HepG2 (cell line): ENCODE results near the gene CAVIN1. TPM values are rescaled to one million over a fixed set of nuclear protein-coding genes. Genes with fewer than 3 reads are reported as not detected.

Experiments used
- ATAC-seq: fragments of 200-7000 bp; cut with Tn5 transposase; 3 replicates; pipeline ENCODE4 v1.9.1; 2020; ENCODE audit warnings: mild to moderate bottlenecking, moderate library complexity
- BruUV-seq: library from RNA; stranded (reverse); fragments of 400-500 nt; replicated peaks from 2 replicates; lab custom pipeline; 2021; lab: Mats Ljungman, UMichigan
- CTCF ChIA-PET: fragments of 300-600 bp; formaldehyde crosslinking; extraction: SDS; loops from one replicate; lab custom pipeline; 2021; ENCODE audit warnings: low total read pairs, inconsistent platforms, low intra/inter-chr PET ratio; lab: Yijun Ruan, JAX
- POLR2A ChIA-PET: fragments of 350-600 bp; sonication (Branson Sonifier 250); formaldehyde crosslinking; loops from one replicate; lab custom pipeline; 2020; ENCODE audit warnings: antibody characterized with exemption, inconsistent platforms; lab: Yijun Ruan, JAX
- DNase-seq: peaks from one replicate; pipeline ENCODE4 v3.0.0-alpha.2; 2015; ENCODE audit warnings: low spot score
- FAIRE-seq: peaks from 3 replicates; lab custom pipeline; 2011; peaks lifted over from hg19 to GRCh38; lab: Jason Lieb, UNC
- H2AFZ ChIP-seq: one replicate; pipeline ENCODE4 v1.6.1; 2011; ENCODE audit warnings: low read length, inconsistent platforms
- H3K27ac ChIP-seq: fragments of 300-600 bp; 3 replicates; pipeline ENCODE4 v1.8.0; 2011; ENCODE audit warnings: mixed run types, mild to moderate bottlenecking, mixed read lengths, low read length, inconsistent platforms; ENCODE audit not compliant: insufficient read depth; ENCODE audit errors: extremely low read length
- H3K27me3 ChIP-seq, 2 experiments: fragments of 200-600 bp in 1 of 2; 2 replicates in 1 of 2; 3 replicates in 1 of 2; pipeline versions ENCODE4 v1.6.0 to v1.8.0; 2011; ENCODE audit warnings: low read length in 2 of 2, mild to moderate bottlenecking in 2 of 2, moderate library complexity in 2 of 2, inconsistent platforms in 1 of 2; ENCODE audit not compliant: insufficient read depth in 2 of 2, control insufficient read depth in 1 of 2
- H3K36me3 ChIP-seq, 2 experiments: fragments of 200-600 bp in 1 of 2; replicated peaks in 1 of 2; 2 replicates in 1 of 2; 3 replicates in 1 of 2; pipeline versions ENCODE4 v1.5.1 to v1.8.0; 2011; ENCODE audit warnings: low read length in 2 of 2, inconsistent platforms in 1 of 2; ENCODE audit not compliant: insufficient read depth in 2 of 2, control insufficient read depth in 1 of 2
- H3K4me1 ChIP-seq: 2 replicates; pipeline ENCODE4 v1.5.1; 2012; ENCODE audit warnings: low read length, inconsistent platforms; ENCODE audit not compliant: insufficient read depth
- H3K4me2 ChIP-seq: 2 replicates; pipeline ENCODE4 v1.6.0; 2011; ENCODE audit warnings: low read depth, low read length, inconsistent platforms
- H3K4me3 ChIP-seq, 3 experiments: fragments of 200-600 bp in 1 of 3; sonication (generic), shearing (Covaris generic) in 1 of 3; replicated peaks in 1 of 3; 2 replicates each; pipeline ENCODE4 v1.5.1; 2011 to 2016; ENCODE audit warnings: low read length in 3 of 3, inconsistent platforms in 2 of 3, low read depth in 2 of 3, mild to moderate bottlenecking in 2 of 3, control low read depth in 1 of 3, mixed read lengths in 1 of 3; ENCODE audit not compliant: insufficient read depth in 1 of 3
- H3K79me2 ChIP-seq: one replicate; pipeline ENCODE4 v1.6.1; 2011; ENCODE audit warnings: low read length, inconsistent platforms; ENCODE audit not compliant: insufficient read depth
- H3K9ac ChIP-seq: 2 replicates; pipeline ENCODE4 v1.6.0; 2011; ENCODE audit warnings: mild to moderate bottlenecking, low read depth, low read length, inconsistent platforms; ENCODE audit not compliant: insufficient read depth
- H3K9me3 ChIP-seq: 2 replicates; pipeline ENCODE4 v1.5.1; 2012; ENCODE audit warnings: mild to moderate bottlenecking, low read length
- H4K20me1 ChIP-seq: 2 replicates; pipeline ENCODE4 v1.6.0; 2011; ENCODE audit warnings: inconsistent platforms, mild to moderate bottlenecking, low read length, moderate library complexity; ENCODE audit not compliant: insufficient read depth
- BRCA1 ChIP-seq: sonication (generic); formaldehyde crosslinking; IDR thresholded peaks from 2 replicates; pipeline ENCODE4 v1.4.0; 2020; ENCODE audit warnings: missing genetic modification reagents
- CBFB ChIP-seq: sonication (generic); formaldehyde crosslinking; IDR thresholded peaks from 2 replicates; pipeline ENCODE4 v1.4.0; 2020; ENCODE audit warnings: missing genetic modification reagents
- FOSL2 ChIP-seq: sonication (generic); formaldehyde crosslinking; IDR thresholded peaks from 2 replicates; pipeline ENCODE4 v1.4.0; 2020; ENCODE audit warnings: missing genetic modification reagents
- FOXA1 ChIP-seq, 2 experiments: fragments of 450-650 bp in 1 of 2; sonication (generic) in 1 of 2; formaldehyde crosslinking in 1 of 2; IDR thresholded peaks; 2 replicates each; pipeline versions ENCODE4 v1.4.0 to v1.6.1; 2016 to 2020; ENCODE audit warnings: missing genetic modification reagents in 1 of 2
- JARID2 ChIP-seq: sonication (generic); formaldehyde crosslinking; IDR thresholded peaks from 2 replicates; pipeline ENCODE4 v1.8.1; 2023; ENCODE audit warnings: missing genetic modification reagents, inconsistent platforms; ENCODE audit not compliant: insufficient replicate concordance
- MBNL3 ChIP-seq: fragments of 250-450 bp; sonication (Bioruptor Pico); conservative IDR thresholded peaks from 2 replicates; pipeline ENCODE4 v1.8.0; 2022; ENCODE audit warnings: mild to moderate bottlenecking, inconsistent platforms
- PPARG ChIP-seq: conservative IDR thresholded peaks from 2 replicates; pipeline ENCODE4 v1.6.1; 2016; ENCODE audit warnings: missing biosample characterization, missing genetic modification reagents
- TAF15 ChIP-seq: fragments of 200-400 bp; formaldehyde crosslinking; IDR thresholded peaks from one replicate; pipeline ENCODE4 v1.6.1; 2018; ENCODE audit warnings: mild to moderate bottlenecking, low read depth, low read length; ENCODE audit not compliant: poor library complexity, severe bottlenecking
- TBP ChIP-seq: sonication (generic); formaldehyde crosslinking; IDR thresholded peaks from 2 replicates; pipeline ENCODE4 v1.5.0; 2020; ENCODE audit warnings: missing genetic modification reagents
- ZIK1 ChIP-seq: sonication (generic); formaldehyde crosslinking; IDR thresholded peaks from 2 replicates; pipeline ENCODE4 v1.5.0; 2020; ENCODE audit warnings: mild to moderate bottlenecking, low read depth, missing genetic modification reagents, borderline replicate concordance
- ZNF430 ChIP-seq: sonication (generic); formaldehyde crosslinking; IDR thresholded peaks from 2 replicates; pipeline ENCODE4 v1.9.0; 2021; ENCODE audit warnings: mild to moderate bottlenecking, missing genetic modification reagents
- ZNF768 ChIP-seq: sonication (generic); formaldehyde crosslinking; IDR thresholded peaks from 2 replicates; pipeline ENCODE4 v1.4.0; 2020; ENCODE audit warnings: missing genetic modification reagents
- WGBS: methylation state at CpG from one replicate; pipeline ENCODE4 v1.1.6; 2017; ENCODE audit warnings: low lambda C conversion rate; 5-methylcytosine and 5-hydroxymethylcytosine counted together
- in situ Hi-C: cut with HindIII; loops from 2 replicates; pipeline ENCODE4 v1.10.0; 2017; ENCODE audit warnings: low pct_unique_long_range_greater_than_20kb; ENCODE audit not compliant: extremely low pct_ligation_motif_present
- intact Hi-C: fragments of 100-400 bp; cut with micrococcal nuclease; formaldehyde crosslinking; loops from one replicate; pipeline ENCODE4 v1.10.0; 2022; ENCODE audit not compliant: unreplicated experiment
- polyA plus RNA-seq, 8 experiments: library from polyadenylated mRNA; depleted of rRNA in 3 of 8; stranded (reverse) in 7 of 8; unstranded in 1 of 8; fragments of >200 nt; fragmentation: Illumina TruSeq in 4 of 8; extraction: Trizol in 4 of 8; gene quantifications; 2 replicates each; pipeline versions ENCODE4 v1.2.1 to v1.2.3, GENCODE V29; 2011 to 2016; ENCODE audit warnings: low read depth in 4 of 8, missing spikeins in 1 of 8, mixed read lengths in 1 of 8; ENCODE audit not compliant: insufficient read depth in 1 of 8
- total RNA-seq, 5 experiments: library from RNA; depleted of rRNA; stranded (reverse); fragments of >200 nt; fragmentation: Illumina TruSeq; extraction: Trizol; gene quantifications; 2 replicates each; pipeline ENCODE4 v1.2.3, GENCODE V29; 2016; ENCODE audit warnings: low read depth in 1 of 5
- TF ChIP-seq, protein P1 (sequence below): sonication (generic); formaldehyde crosslinking; IDR thresholded peaks from 2 replicates; pipeline ENCODE4 v1.8.1; 2022; ENCODE audit warnings: low read depth, mild to moderate bottlenecking, missing genetic modification reagents
- TF ChIP-seq, protein P2 (sequence below): sonication (generic); formaldehyde crosslinking; IDR thresholded peaks from 2 replicates; pipeline ENCODE4 v1.4.0; 2020; ENCODE audit warnings: missing genetic modification reagents
- TF ChIP-seq, protein P3 (sequence below): sonication (generic); formaldehyde crosslinking; IDR thresholded peaks from 2 replicates; pipeline ENCODE4 v1.4.0; 2020; ENCODE audit warnings: mild to moderate bottlenecking, missing genetic modification reagents

The CAVIN1 gene
- total and polyA plus RNA-seq, 2 of the 13 experiments (the other 11 are each of a cell fraction or from before 2014, with no cell fraction given): 15.9 to 25.5 TPM

GRCh38 chr17:42421507-42422338 lies 1.3 kb downstream of the CAVIN1 start:
- WGBS: 64% methylated on average over 54 of the region's 59 CpGs
- DNase-seq (no peak), FAIRE-seq (no peak), ATAC-seq (peak; percentile 5; the same call in 2 of the 3 replicates)
- peak overlapping the region; percentile 93 for H3K4me2 ChIP-seq
- H3K9ac ChIP-seq: peak overlapping the region; percentile 72; the same call in 1 of the 2 replicates
- H3K4me1 ChIP-seq: peaks cover 40% of the 10 kb centered on the region
- peak overlapping the region; percentile 78 to 95 (median 88); a peak in 5 of 6 replicates for H3K4me3 ChIP-seq
- ChIA-PET CTCF (no interaction called here), POLR2A (interaction anchor here (0.9 to 1.8 kb wide), 8 partner anchors 14 to 115 kb away, joined by 3 to 26 read pairs (median 10); partner anchors contain the start of genes NAGLU and STAT3)
- BruUV-seq: no TSS peak
- H3K27me3 ChIP-seq: no peaks in the 10 kb centered on the region; a peak in 1 of 5 replicates
- in situ Hi-C loops: loop anchor here (5.0 kb wide), 1 partner anchor 96 kb away; no protein-coding TSS in a partner anchor
- H4K20me1 ChIP-seq: no peaks in the 10 kb centered on the region
- intact Hi-C loops: loop anchor here (10.0 kb wide), 1 partner anchor 63 kb away; no protein-coding TSS in a partner anchor
- no peak overlapping the region for H3K27ac ChIP-seq
- H3K79me2 ChIP-seq: peaks cover 10% of the 10 kb centered on the region
- H2AFZ ChIP-seq: no peak overlapping the region
- no peaks in the 10 kb centered on the region for H3K9me3 ChIP-seq
- no peaks in the 10 kb centered on the region for H3K36me3 ChIP-seq
- TF ChIP-seq CBFB (0 out of 2 replicates have a peak, but pooled peaks have one; percentile 4), ZIK1 (no peak), BRCA1 (CRISPR knock-in tag) (no peak), FOXA1 (IDR thresholded peaks at IDR 0.05) (no peak), FOXA1 (CRISPR knock-in tag; IDR thresholded peaks at IDR 0.05) (no peak), FOSL2 (peak; percentile 42; the same call in 1 of the 2 replicates), MBNL3 (CRISPR knock-in tag) (no peak), JARID2 (CRISPR knock-in tag) (no peak), TAF15 (peak; percentile 9), PPARG (CRISPR knock-in tag) (no peak), ZNF430 (CRISPR knock-in tag) (0 out of 2 replicates have a peak, but pooled peaks have one; percentile 16), TBP (CRISPR knock-in tag) (no peak), ZNF768 (CRISPR knock-in tag) (0 out of 2 replicates have a peak, but pooled peaks have one; percentile 21)
- TF ChIP-seq, protein P1, sequence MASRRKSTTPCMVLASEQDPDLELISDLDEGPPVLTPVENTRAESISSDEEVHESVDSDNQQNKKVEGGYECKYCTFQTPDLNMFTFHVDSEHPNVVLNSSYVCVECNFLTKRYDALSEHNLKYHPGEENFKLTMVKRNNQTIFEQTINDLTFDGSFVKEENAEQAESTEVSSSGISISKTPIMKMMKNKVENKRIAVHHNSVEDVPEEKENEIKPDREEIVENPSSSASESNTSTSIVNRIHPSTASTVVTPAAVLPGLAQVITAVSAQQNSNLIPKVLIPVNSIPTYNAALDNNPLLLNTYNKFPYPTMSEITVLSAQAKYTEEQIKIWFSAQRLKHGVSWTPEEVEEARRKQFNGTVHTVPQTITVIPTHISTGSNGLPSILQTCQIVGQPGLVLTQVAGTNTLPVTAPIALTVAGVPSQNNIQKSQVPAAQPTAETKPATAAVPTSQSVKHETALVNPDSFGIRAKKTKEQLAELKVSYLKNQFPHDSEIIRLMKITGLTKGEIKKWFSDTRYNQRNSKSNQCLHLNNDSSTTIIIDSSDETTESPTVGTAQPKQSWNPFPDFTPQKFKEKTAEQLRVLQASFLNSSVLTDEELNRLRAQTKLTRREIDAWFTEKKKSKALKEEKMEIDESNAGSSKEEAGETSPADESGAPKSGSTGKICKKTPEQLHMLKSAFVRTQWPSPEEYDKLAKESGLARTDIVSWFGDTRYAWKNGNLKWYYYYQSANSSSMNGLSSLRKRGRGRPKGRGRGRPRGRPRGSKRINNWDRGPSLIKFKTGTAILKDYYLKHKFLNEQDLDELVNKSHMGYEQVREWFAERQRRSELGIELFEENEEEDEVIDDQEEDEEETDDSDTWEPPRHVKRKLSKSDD (CRISPR knock-in tag): 0 out of 2 replicates have a peak, but pooled peaks have one; percentile 32
- TF ChIP-seq, protein P2, sequence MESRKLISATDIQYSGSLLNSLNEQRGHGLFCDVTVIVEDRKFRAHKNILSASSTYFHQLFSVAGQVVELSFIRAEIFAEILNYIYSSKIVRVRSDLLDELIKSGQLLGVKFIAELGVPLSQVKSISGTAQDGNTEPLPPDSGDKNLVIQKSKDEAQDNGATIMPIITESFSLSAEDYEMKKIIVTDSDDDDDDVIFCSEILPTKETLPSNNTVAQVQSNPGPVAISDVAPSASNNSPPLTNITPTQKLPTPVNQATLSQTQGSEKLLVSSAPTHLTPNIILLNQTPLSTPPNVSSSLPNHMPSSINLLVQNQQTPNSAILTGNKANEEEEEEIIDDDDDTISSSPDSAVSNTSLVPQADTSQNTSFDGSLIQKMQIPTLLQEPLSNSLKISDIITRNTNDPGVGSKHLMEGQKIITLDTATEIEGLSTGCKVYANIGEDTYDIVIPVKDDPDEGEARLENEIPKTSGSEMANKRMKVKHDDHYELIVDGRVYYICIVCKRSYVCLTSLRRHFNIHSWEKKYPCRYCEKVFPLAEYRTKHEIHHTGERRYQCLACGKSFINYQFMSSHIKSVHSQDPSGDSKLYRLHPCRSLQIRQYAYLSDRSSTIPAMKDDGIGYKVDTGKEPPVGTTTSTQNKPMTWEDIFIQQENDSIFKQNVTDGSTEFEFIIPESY (CRISPR knock-in tag): peak; percentile 73
- TF ChIP-seq, protein P3, sequence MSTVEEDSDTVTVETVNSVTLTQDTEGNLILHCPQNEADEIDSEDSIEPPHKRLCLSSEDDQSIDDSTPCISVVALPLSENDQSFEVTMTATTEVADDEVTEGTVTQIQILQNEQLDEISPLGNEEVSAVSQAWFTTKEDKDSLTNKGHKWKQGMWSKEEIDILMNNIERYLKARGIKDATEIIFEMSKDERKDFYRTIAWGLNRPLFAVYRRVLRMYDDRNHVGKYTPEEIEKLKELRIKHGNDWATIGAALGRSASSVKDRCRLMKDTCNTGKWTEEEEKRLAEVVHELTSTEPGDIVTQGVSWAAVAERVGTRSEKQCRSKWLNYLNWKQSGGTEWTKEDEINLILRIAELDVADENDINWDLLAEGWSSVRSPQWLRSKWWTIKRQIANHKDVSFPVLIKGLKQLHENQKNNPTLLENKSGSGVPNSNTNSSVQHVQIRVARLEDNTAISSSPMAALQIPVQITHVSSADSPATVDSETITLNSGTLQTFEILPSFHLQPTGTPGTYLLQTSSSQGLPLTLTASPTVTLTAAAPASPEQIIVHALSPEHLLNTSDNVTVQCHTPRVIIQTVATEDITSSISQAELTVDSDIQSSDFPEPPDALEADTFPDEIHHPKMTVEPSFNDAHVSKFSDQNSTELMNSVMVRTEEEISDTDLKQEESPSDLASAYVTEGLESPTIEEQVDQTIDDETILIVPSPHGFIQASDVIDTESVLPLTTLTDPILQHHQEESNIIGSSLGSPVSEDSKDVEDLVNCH (CRISPR knock-in tag): no peak
